Measurements from ENCODE around the gene SLC22A7.

SLC22A7 gene

GRCh38 chr6:43308990-43309477 is 11.0 kb downstream of the SLC22A7 start:
- Mint-ChIP-seq H3K27ac (peak overlapping the region; percentile 80), H3K36me3 (peaks cover 6 to 19% of the 10 kb centered on the region in 2 donors)
- no peak for ATAC-seq (replicated peaks)

GRCh38 chr6:43310134-43310533 is 12.1 kb downstream of the SLC22A7 start:
- Mint-ChIP-seq H3K27me3 (no peaks in the 10 kb centered on the region), H3K36me3 (peaks cover 6 to 20% of the 10 kb centered on the region in 2 donors), H3K4me1 (peaks cover 34 to 82% of the 10 kb centered on the region in 2 donors), H3K27ac (no peak overlapping the region), H3K4me3 (no peak overlapping the region), H3K9me3 (no peaks in the 10 kb centered on the region)
- ATAC-seq (replicated peaks) (no peak), DNase-seq (no peak)

More at GRCh38 chr6:43308990-43309477, 11.0 kb downstream of the SLC22A7 start:
- Mint-ChIP-seq H3K4me1 (peaks cover 30 to 72% of the 10 kb centered on the region in 2 donors), H3K9me3 (no peaks in the 10 kb centered on the region), H3K27me3 (no peaks in the 10 kb centered on the region), H3K4me3 (peak overlapping the region; percentile 91 to 94)
- no peak for DNase-seq

GRCh38 chr6:43310624-43311023 is 12.6 kb downstream of the SLC22A7 start:
- H3K36me3 Mint-ChIP-seq, result peaks cover 5 to 24% of the 10 kb centered on the region in 2 donors
- no peaks in the 10 kb centered on the region for H3K27me3 Mint-ChIP-seq
- ATAC-seq (replicated peaks), result peak; percentile 17 to 29
- H3K9me3 Mint-ChIP-seq, result no peaks in the 10 kb centered on the region
- no peak for DNase-seq
- peaks cover 38 to 87% of the 10 kb centered on the region in 2 donors for H3K4me1 Mint-ChIP-seq
- peak overlapping the region; percentile 69 for H3K27ac Mint-ChIP-seq
- no peak overlapping the region for H3K4me3 Mint-ChIP-seq

GRCh38 chr6:43311666-43312065 is 13.6 kb downstream of the SLC22A7 start:
- DNase-seq (no peak), ATAC-seq (replicated peaks) (no peak)
- Mint-ChIP-seq H3K4me3 (no peak overlapping the region), H3K27ac (peak overlapping the region; percentile 47), H3K4me1 (peaks cover 36 to 88% of the 10 kb centered on the region in 2 donors), H3K36me3 (peaks cover 3 to 19% of the 10 kb centered on the region in 2 donors), H3K9me3 (no peaks in the 10 kb centered on the region), H3K27me3 (no peaks in the 10 kb centered on the region)

- Mint-ChIP-seq H3K4me3 (no peak overlapping the region), H3K27ac (no peak overlapping the region), H3K27me3 (no peaks in the 10 kb centered on the region), H3K36me3 (peaks cover 4 to 22% of the 10 kb centered on the region in 2 donors), H3K9me3 (no peaks in the 10 kb centered on the region), H3K4me1 (peaks cover 37 to 90% of the 10 kb centered on the region in 2 donors)
- ATAC-seq (replicated peaks) (no peak), DNase-seq (no peak)
These were observed 15.8 kb downstream of the SLC22A7 start for GRCh38 chr6:43313813-43314212.

GRCh38 chr6:43318011-43318410 is 20.0 kb downstream of the SLC22A7 start:
- Mint-ChIP-seq H3K4me3 (peak overlapping the region; percentile 20 to 31), H3K27me3 (no peaks in the 10 kb centered on the region), H3K36me3 (peaks cover 4 to 28% of the 10 kb centered on the region in 2 donors), H3K27ac (peak overlapping the region; percentile 87), H3K9me3 (no peaks in the 10 kb centered on the region), H3K4me1 (peaks cover 32 to 88% of the 10 kb centered on the region in 2 donors)
- ATAC-seq (replicated peaks), result peak; percentile 70 to 77
- no peak for DNase-seq

GRCh38 chr6:43325876-43326275 is 27.8 kb downstream of the SLC22A7 start:
- Mint-ChIP-seq H3K36me3 (peaks cover 13 to 44% of the 10 kb centered on the region in 2 donors), H3K27me3 (no peaks in the 10 kb centered on the region), H3K27ac (no peak overlapping the region), H3K9me3 (no peaks in the 10 kb centered on the region), H3K4me3 (no peak overlapping the region), H3K4me1 (peaks cover 9 to 43% of the 10 kb centered on the region in 2 donors)
- DNase-seq, result no peak
- no peak for ATAC-seq (replicated peaks)

GRCh38 chr6:43328528-43328927 is 30.5 kb downstream of the SLC22A7 start:
- Mint-ChIP-seq H3K4me3 (no peak overlapping the region), H3K4me1 (peaks cover 8 to 36% of the 10 kb centered on the region in 2 donors), H3K9me3 (no peaks in the 10 kb centered on the region), H3K27me3 (no peaks in the 10 kb centered on the region), H3K27ac (peak overlapping the region; percentile 76), H3K36me3 (peaks cover 14 to 50% of the 10 kb centered on the region in 2 donors)
- no peak for DNase-seq
- ATAC-seq (replicated peaks), result no peak

- H3K4me1 Mint-ChIP-seq, result peaks cover 15 to 38% of the 10 kb centered on the region in 2 donors
- H3K4me3 Mint-ChIP-seq, result no peak overlapping the region
- H3K36me3 Mint-ChIP-seq, result peaks cover 15 to 43% of the 10 kb centered on the region in 2 donors
- no peaks in the 10 kb centered on the region for H3K27me3 Mint-ChIP-seq
- H3K9me3 Mint-ChIP-seq, result no peaks in the 10 kb centered on the region
- DNase-seq (no peak), ATAC-seq (replicated peaks) (no peak)
- H3K27ac Mint-ChIP-seq, result peak overlapping the region; percentile 20
These were observed 33.4 kb downstream of the SLC22A7 start for GRCh38 chr6:43331470-43331869.

- peaks cover 15 to 48% of the 10 kb centered on the region in 2 donors for H3K36me3 Mint-ChIP-seq
- no peaks in the 10 kb centered on the region for H3K27me3 Mint-ChIP-seq
- H3K4me3 Mint-ChIP-seq, result no peak overlapping the region
- ATAC-seq (replicated peaks) (no peak), DNase-seq (no peak)
- no peak overlapping the region for H3K27ac Mint-ChIP-seq
- H3K9me3 Mint-ChIP-seq, result no peaks in the 10 kb centered on the region
- H3K4me1 Mint-ChIP-seq, result peaks cover 15 to 38% of the 10 kb centered on the region in 2 donors
These were observed 33.8 kb downstream of the SLC22A7 start for GRCh38 chr6:43331891-43332290.

GRCh38 chr6:43334466-43335095 is 36.5 kb downstream of the SLC22A7 start:
- peak overlapping the region; percentile 7 for H3K27ac Mint-ChIP-seq
- peaks cover 14 to 53% of the 10 kb centered on the region in 2 donors for H3K36me3 Mint-ChIP-seq
- H3K27me3 Mint-ChIP-seq, result no peaks in the 10 kb centered on the region
- peaks cover 0 to 1% of the 10 kb centered on the region in 2 donors for H3K9me3 Mint-ChIP-seq
- peaks cover 31 to 56% of the 10 kb centered on the region in 2 donors for H3K4me1 Mint-ChIP-seq
- H3K4me3 Mint-ChIP-seq, result no peak overlapping the region
- DNase-seq (no peak), ATAC-seq (replicated peaks) (no peak)

GRCh38 chr6:43335469-43335868 is 37.4 kb downstream of the SLC22A7 start:
- no peak overlapping the region for H3K4me3 Mint-ChIP-seq
- H3K4me1 Mint-ChIP-seq, result peaks cover 37 to 65% of the 10 kb centered on the region in 2 donors
- no peak for DNase-seq
- no peak for ATAC-seq (replicated peaks)
- H3K27me3 Mint-ChIP-seq, result no peaks in the 10 kb centered on the region
- H3K27ac Mint-ChIP-seq, result no peak overlapping the region
- peaks cover 0 to 1% of the 10 kb centered on the region in 2 donors for H3K9me3 Mint-ChIP-seq
- H3K36me3 Mint-ChIP-seq, result peaks cover 20 to 62% of the 10 kb centered on the region in 2 donors

GRCh38 chr6:43336382-43336781 is 38.3 kb downstream of the SLC22A7 start:
- H3K36me3 Mint-ChIP-seq, result peaks cover 27 to 66% of the 10 kb centered on the region in 2 donors
- H3K4me1 Mint-ChIP-seq, result peaks cover 41 to 61% of the 10 kb centered on the region in 2 donors
- H3K27ac Mint-ChIP-seq, result no peak overlapping the region
- no peak overlapping the region for H3K4me3 Mint-ChIP-seq
- ATAC-seq (replicated peaks) (no peak), DNase-seq (no peak)
- no peaks in the 10 kb centered on the region for H3K27me3 Mint-ChIP-seq
- H3K9me3 Mint-ChIP-seq, result peaks cover 0 to 1% of the 10 kb centered on the region in 2 donors

GRCh38 chr6:43338243-43338642 is 40.2 kb downstream of the SLC22A7 start:
- no peaks in the 10 kb centered on the region for H3K27me3 Mint-ChIP-seq
- peak overlapping the region; percentile 95 for H3K27ac Mint-ChIP-seq
- H3K4me1 Mint-ChIP-seq, result peaks cover 38 to 56% of the 10 kb centered on the region in 2 donors
- ATAC-seq (replicated peaks), result peak; percentile 71 to 73
- peaks cover 0 to 1% of the 10 kb centered on the region in 2 donors for H3K9me3 Mint-ChIP-seq
- peaks cover 38 to 72% of the 10 kb centered on the region in 2 donors for H3K36me3 Mint-ChIP-seq
- DNase-seq, result peak; percentile 13
- peak overlapping the region; percentile 55 to 69 for H3K4me3 Mint-ChIP-seq

- DNase-seq (peak; percentile 44), ATAC-seq (replicated peaks) (peak; percentile 90 to 92)
- H3K27me3 Mint-ChIP-seq, result no peaks in the 10 kb centered on the region
- H3K36me3 Mint-ChIP-seq, result peaks cover 38 to 74% of the 10 kb centered on the region in 2 donors
- H3K4me3 Mint-ChIP-seq, result peak overlapping the region; percentile 63 to 69
- H3K27ac Mint-ChIP-seq, result peak overlapping the region; percentile 95
- H3K4me1 Mint-ChIP-seq, result peaks cover 38 to 56% of the 10 kb centered on the region in 2 donors
- peaks cover 0 to 1% of the 10 kb centered on the region in 2 donors for H3K9me3 Mint-ChIP-seq
These were observed 41.1 kb downstream of the SLC22A7 start for GRCh38 chr6:43339168-43339567.
